Mammary epithelial cell (primary cell): ENCODE results near the gene TWF2.

ENCODE experiments used
- CTCF ChIP-seq, 2 donors: IDR thresholded peaks in 1 of 2; conservative IDR thresholded peaks in 1 of 2; 2 replicates each; pipeline ENCODE4 v1.5.1; 2011 to 2012; ENCODE audit warnings: inconsistent platforms in 2 of 2, low read length in 2 of 2, mild to moderate bottlenecking in 2 of 2, control low read depth in 1 of 2, low read depth in 1 of 2; ENCODE audit not compliant: insufficient read depth in 1 of 2; ENCODE audit errors: extremely low read depth in 1 of 2
- EZH2 ChIP-seq: IDR thresholded peaks from 2 replicates; pipeline ENCODE4 v1.6.1; 2012; ENCODE audit warnings: low read length, inconsistent platforms, borderline replicate concordance

DNA sequence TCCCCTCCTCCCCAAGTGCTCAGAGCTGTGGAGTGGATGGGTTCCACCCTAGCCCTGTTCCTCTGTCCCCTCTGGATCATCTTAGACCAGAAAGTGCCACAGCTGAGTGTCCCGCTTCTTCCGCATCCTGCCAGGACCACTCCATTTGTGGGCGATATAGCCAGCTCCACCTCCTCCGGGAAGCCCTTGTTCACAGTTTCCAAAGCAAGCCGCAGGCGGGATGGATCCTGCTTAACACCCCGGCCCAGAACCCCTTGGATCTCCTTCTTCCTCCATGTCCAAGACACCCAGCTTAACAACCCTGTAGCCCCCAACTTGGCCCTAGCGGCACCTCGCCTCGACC lies 41.5 kb downstream of the TWF2 start:
- no peak for TF ChIP-seq CTCF (conservative IDR thresholded peaks at IDR 0.05 in 1 of 2, IDR thresholded peaks at IDR 0.05 in 1 of 2; ENCODE audit: extremely low read depth in 1 of 2, insufficient read depth in 1 of 2, low read depth in 1 of 2, low read length in 2 of 2)
- TF ChIP-seq EZH2: no peak
